BLaER1 treated with 17β-estradiol and CSF1 and Interleukin-3, amounts not matched to agents 10 nM and 100 nM (cell line): Measurements from ENCODE around the gene HMGCLL1.

ENCODE experiments used
- H3K27ac ChIP-seq, 11 experiments: shearing (Covaris generic); formaldehyde crosslinking; 2 replicates each; pipeline ENCODE4 v1.8.1; 2022
- H3K27me3 ChIP-seq, 11 experiments: shearing (Covaris generic); formaldehyde crosslinking; 2 replicates each; pipeline ENCODE4 v1.8.1; 2022
- H3K36me3 ChIP-seq, 11 experiments: shearing (Covaris generic); formaldehyde crosslinking; 2 replicates each; pipeline ENCODE4 v1.8.1; 2022
- H3K4me1 ChIP-seq, 10 experiments: shearing (Covaris generic); formaldehyde crosslinking; 2 replicates each; pipeline ENCODE4 v1.8.1; 2022
- H3K4me2 ChIP-seq, 11 experiments: shearing (Covaris generic); formaldehyde crosslinking; 2 replicates each; pipeline ENCODE4 v1.8.1; 2022
- H3K4me3 ChIP-seq, 10 experiments: shearing (Covaris generic); formaldehyde crosslinking; 2 replicates each; pipeline ENCODE4 v1.8.1; 2022
- H3K9ac ChIP-seq, 11 experiments: shearing (Covaris generic); formaldehyde crosslinking; 2 replicates each; pipeline ENCODE4 v1.8.1; 2022
- H3K9me3 ChIP-seq, 11 experiments: shearing (Covaris generic); formaldehyde crosslinking; replicated peaks in 1 of 11; 2 replicates each; pipeline ENCODE4 v1.8.1; 2022
- H4K20me1 ChIP-seq, 11 experiments: shearing (Covaris generic); formaldehyde crosslinking; 2 replicates each; pipeline ENCODE4 v1.8.1; 2022
- Cebpa-rat ChIP-seq, 11 experiments: shearing (Covaris generic); IDR thresholded peaks; 2 replicates each; pipeline ENCODE4 v1.8.1; 2022

HMGCLL1 gene

GRCh38 chr6:55433446-55434130, 145.4 kb downstream of the HMGCLL1 start:
- H3K27me3 ChIP-seq: no peaks in the 10 kb centered on the region
- H3K4me1 ChIP-seq: peaks cover 0 to 5% (median 0%) of the 10 kb centered on the region in 10 experiments; a peak in 2 of 20 replicates
- no peaks in the 10 kb centered on the region for H3K36me3 ChIP-seq
- no peak overlapping the region for H3K4me3 ChIP-seq
- no peak overlapping the region for H3K27ac ChIP-seq
- no peak overlapping the region for H3K4me2 ChIP-seq
- H3K9ac ChIP-seq: no peak overlapping the region
- no peaks in the 10 kb centered on the region for H3K9me3 ChIP-seq
- no peak for TF ChIP-seq Cebpa-rat (IDR thresholded peaks at IDR 0.05)
- no peaks in the 10 kb centered on the region for H4K20me1 ChIP-seq

GRCh38 chr6:55423933-55424332, 155.1 kb downstream of the HMGCLL1 start:
- no peak for TF ChIP-seq Cebpa-rat (IDR thresholded peaks at IDR 0.05)
- Histone ChIP-seq H3K9ac (no peak overlapping the region), H3K4me1 (no peaks in the 10 kb centered on the region), H4K20me1 (no peaks in the 10 kb centered on the region), H3K27me3 (no peaks in the 10 kb centered on the region), H3K36me3 (no peaks in the 10 kb centered on the region), H3K4me2 (no peak overlapping the region), H3K4me3 (no peak overlapping the region), H3K9me3 (no peaks in the 10 kb centered on the region), H3K27ac (no peak overlapping the region)

GRCh38 chr6:55410674-55411073, 168.3 kb downstream of the HMGCLL1 start:
- Histone ChIP-seq H3K27me3 (no peaks in the 10 kb centered on the region), H4K20me1 (no peaks in the 10 kb centered on the region), H3K4me3 (no peak overlapping the region), H3K9me3 (peaks cover 0 to 5% (median 0%) of the 10 kb centered on the region in 11 experiments; a peak in 2 of 22 replicates), H3K27ac (no peak overlapping the region), H3K4me1 (no peaks in the 10 kb centered on the region), H3K9ac (no peak overlapping the region), H3K36me3 (no peaks in the 10 kb centered on the region), H3K4me2 (no peak overlapping the region)
- no peak for TF ChIP-seq Cebpa-rat (IDR thresholded peaks at IDR 0.05)

- no peaks in the 10 kb centered on the region for H4K20me1 ChIP-seq
- no peaks in the 10 kb centered on the region for H3K27me3 ChIP-seq
- no peaks in the 10 kb centered on the region for H3K36me3 ChIP-seq
- no peak overlapping the region for H3K27ac ChIP-seq
- no peak for TF ChIP-seq Cebpa-rat (IDR thresholded peaks at IDR 0.05)
- no peak overlapping the region for H3K4me2 ChIP-seq
- no peaks in the 10 kb centered on the region for H3K4me1 ChIP-seq
- peaks cover 0 to 5% (median 0%) of the 10 kb centered on the region in 11 experiments; a peak in 2 of 22 replicates for H3K9me3 ChIP-seq
- H3K9ac ChIP-seq: no peak overlapping the region
- no peak overlapping the region for H3K4me3 ChIP-seq
These were observed 173.3 kb downstream of the HMGCLL1 start for GRCh38 chr6:55405474-55406235.

GRCh38 chr6:55399351-55399750, 179.6 kb downstream of the HMGCLL1 start:
- Histone ChIP-seq H3K9me3 (no peaks in the 10 kb centered on the region), H3K27me3 (no peaks in the 10 kb centered on the region), H3K4me1 (no peaks in the 10 kb centered on the region), H3K9ac (no peak overlapping the region), H3K4me2 (no peak overlapping the region), H3K4me3 (no peak overlapping the region), H4K20me1 (no peaks in the 10 kb centered on the region), H3K36me3 (no peaks in the 10 kb centered on the region), H3K27ac (no peak overlapping the region)
- TF ChIP-seq Cebpa-rat (IDR thresholded peaks at IDR 0.05): no peak

GRCh38 chr6:55397986-55398385, 181.0 kb downstream of the HMGCLL1 start:
- no peaks in the 10 kb centered on the region for H3K36me3 ChIP-seq
- H3K4me3 ChIP-seq: no peak overlapping the region

GRCh38 chr6:55395871-55396270, 183.1 kb downstream of the HMGCLL1 start:
- no peak overlapping the region for H3K4me2 ChIP-seq
- no peaks in the 10 kb centered on the region for H3K9me3 ChIP-seq
- no peaks in the 10 kb centered on the region for H3K4me1 ChIP-seq
- no peak overlapping the region for H3K27ac ChIP-seq
- no peaks in the 10 kb centered on the region for H3K36me3 ChIP-seq
- H4K20me1 ChIP-seq: no peaks in the 10 kb centered on the region
- no peak overlapping the region for H3K9ac ChIP-seq
- H3K27me3 ChIP-seq: no peaks in the 10 kb centered on the region
- H3K4me3 ChIP-seq: no peak overlapping the region
- TF ChIP-seq Cebpa-rat (IDR thresholded peaks at IDR 0.05): no peak

More at GRCh38 chr6:55397986-55398385, 181.0 kb downstream of the HMGCLL1 start:
- no peaks in the 10 kb centered on the region for H4K20me1 ChIP-seq
- H3K27me3 ChIP-seq: no peaks in the 10 kb centered on the region
- no peak overlapping the region for H3K9ac ChIP-seq
- no peak overlapping the region for H3K27ac ChIP-seq
- no peak overlapping the region for H3K4me2 ChIP-seq
- TF ChIP-seq Cebpa-rat (IDR thresholded peaks at IDR 0.05): no peak
- no peaks in the 10 kb centered on the region for H3K4me1 ChIP-seq
- H3K9me3 ChIP-seq: no peaks in the 10 kb centered on the region

- Histone ChIP-seq H3K9me3 (no peaks in the 10 kb centered on the region), H3K4me2 (no peak overlapping the region), H3K4me1 (no peaks in the 10 kb centered on the region), H3K27ac (no peak overlapping the region), H3K9ac (no peak overlapping the region), H3K4me3 (no peak overlapping the region), H3K27me3 (no peaks in the 10 kb centered on the region), H4K20me1 (no peaks in the 10 kb centered on the region), H3K36me3 (no peaks in the 10 kb centered on the region)
- TF ChIP-seq Cebpa-rat (IDR thresholded peaks at IDR 0.05): no peak
These were observed 190.8 kb downstream of the HMGCLL1 start for GRCh38 chr6:55388211-55388610.
